HG02763 (cell line): ENCODE results near the gene CELSR1.

Experiments used
- ATAC-seq: cut with Tn5 transposase; IDR thresholded peaks from one replicate; pipeline ENCODE4 v1.9.1; 2021; ENCODE audit warnings: mild to moderate bottlenecking, moderate library complexity; ENCODE audit not compliant: unreplicated experiment

The CELSR1 gene

DNA sequence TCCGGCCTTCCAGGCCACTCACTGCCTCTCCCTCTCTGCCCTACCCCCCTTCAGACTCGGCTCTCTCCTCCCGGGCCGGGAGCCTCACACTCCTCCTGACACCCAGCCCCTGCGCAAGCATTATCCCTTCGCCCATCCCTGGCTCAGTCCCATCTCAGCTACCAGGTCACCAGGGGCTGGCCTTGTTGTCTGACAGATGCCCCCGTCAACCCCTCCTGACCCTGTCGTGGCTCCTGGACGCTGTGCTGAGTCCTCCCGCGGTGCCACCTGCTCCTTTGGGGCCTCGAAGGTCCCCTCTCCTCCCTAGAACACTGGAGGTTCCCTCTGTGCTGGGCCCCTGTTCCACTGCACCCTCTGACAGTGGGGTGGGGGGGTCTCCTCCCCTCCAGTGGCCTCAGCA is 169.0 kb downstream of the CELSR1 start:
- no peak for ATAC-seq

DNA sequence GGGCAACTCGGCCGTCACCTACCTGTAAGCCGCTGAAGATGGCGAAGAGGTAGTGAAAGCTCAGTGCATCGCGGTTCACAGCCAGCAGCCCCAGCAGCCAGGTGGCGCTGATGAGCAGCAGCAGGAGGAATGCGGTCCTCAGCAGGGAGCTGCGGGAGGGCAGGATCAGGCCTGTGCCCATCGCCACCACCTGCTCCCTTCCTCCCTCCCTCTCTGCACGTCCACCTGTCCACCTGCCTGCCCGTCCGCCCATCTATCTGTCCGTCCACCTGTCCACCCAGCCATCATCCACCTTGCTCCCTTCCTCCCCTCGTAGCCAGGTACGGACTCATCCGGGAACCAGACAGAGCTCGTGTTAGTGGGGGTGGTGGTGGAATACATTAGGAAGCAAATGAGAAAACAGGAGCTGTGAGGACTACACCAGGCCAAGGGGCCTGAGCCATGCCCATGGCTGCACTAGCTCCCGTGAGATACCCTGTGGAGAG is 169.7 kb downstream of the CELSR1 start:
- ATAC-seq: no peak

DNA sequence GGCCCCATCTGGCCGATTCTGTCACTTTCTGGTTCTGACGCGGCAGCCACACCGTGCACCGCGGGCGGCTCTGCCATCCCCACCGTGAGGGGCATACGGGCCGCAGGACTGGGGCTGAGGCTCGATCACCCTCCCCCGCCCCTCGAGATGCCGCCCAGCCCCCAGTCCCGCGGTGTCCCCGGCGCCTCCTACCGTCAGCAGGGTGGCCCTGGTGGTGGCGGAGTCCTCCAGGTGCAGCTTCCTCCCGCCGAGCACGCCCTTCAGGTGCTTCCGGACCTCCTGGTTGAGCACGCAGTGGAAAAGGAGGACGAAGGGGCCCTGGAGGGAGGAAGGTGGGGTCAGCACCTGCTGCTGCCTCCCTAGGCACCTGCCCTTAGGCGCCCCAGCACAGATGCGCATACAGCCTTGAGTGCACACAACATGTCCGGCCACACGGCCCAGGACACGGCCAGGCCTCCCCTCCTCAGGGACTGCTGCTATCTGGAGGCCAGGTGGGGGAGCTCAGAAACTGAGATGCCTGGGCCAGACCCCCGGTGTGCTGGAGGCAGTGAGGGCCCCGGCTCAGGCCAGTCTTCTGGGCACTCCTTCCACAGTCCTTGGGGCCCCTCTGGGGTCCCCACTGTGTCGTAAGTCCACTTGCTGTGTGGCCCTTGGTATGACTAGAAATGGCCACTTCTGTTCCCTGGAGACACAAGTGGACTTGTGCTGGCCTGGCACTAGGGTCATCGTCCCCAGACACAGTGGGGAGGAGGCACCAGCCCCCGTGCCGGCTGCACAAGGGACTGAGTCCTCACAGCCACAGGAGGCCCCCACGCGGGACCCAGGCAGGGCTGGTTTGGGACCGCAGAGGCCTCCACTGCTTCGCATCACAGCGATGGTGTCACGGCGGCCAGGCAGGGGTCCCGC is 170.4 kb downstream of the CELSR1 start:
- no peak for ATAC-seq

GRCh38 chr22:46366327-46366731 is 171.1 kb downstream of the CELSR1 start:
- no peak for ATAC-seq

DNA sequence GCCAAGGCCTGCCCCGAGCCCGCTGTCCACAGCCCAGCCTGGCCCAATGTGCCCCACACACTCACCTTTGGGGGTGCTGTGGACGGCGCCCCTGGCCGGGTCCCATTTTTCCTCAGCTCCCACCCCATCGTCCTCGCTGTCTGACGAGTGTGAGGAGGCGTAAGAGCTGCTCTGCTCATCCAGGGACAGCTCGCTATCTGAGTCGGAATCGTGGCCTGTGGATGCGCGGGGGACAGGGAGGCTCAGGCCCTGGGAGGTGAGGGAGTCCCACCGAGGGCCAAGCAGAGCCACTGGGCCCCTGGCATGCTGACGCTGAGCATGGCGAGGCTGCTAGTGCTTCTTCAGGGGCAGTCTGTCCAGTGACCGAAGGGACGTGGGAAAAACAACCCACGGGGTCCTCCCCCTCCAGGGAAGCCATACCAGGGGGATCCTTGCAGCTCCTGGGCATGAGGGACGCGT is 172.2 kb downstream of the CELSR1 start:
- no peak for ATAC-seq

DNA sequence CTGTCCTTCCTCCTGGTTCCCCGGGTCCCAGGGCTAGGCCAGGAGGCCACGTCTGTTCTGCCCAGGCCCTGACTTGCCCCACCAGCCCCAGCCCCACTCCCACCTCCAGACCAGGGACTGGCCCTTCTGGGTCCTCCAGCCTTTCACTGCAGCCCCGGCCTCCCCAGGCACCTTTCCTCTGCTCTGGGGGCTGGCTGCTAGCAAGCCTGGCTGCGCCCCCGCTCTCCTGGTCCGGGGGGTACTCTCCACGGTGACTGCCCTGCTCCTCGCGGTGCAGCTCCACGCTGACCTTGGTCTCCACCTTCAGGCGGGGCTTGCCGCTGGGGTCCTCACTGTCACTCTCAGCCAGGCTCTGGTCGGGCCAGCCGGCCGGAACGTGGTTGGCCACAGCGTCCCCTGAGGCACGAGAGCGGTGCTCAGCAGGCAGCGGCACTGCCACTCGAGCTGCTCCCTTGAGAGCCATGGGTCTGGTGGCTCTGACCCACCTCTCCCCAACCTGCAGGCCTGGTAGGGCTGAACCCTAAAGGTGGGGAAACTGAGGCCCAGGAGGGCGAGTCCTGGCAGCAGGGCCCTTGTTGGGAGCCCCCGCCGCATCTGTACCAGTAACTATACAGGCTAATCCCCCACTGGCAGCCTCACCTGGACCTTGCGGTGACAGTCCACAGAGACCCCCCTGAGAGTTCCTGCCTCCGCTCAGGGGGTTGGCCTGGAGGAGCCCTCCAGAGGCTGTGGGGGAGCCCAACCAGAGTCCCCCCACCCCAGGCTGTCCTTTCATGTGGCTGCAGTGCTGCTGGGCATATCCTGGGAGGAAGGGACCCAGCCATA is 172.9 kb downstream of the CELSR1 start:
- ATAC-seq: no peak

GRCh38 chr22:46363611-46364321 is 173.7 kb downstream of the CELSR1 start:
- no peak for ATAC-seq

GRCh38 chr22:46362934-46363515 is 174.4 kb downstream of the CELSR1 start:
- no peak for ATAC-seq

DNA sequence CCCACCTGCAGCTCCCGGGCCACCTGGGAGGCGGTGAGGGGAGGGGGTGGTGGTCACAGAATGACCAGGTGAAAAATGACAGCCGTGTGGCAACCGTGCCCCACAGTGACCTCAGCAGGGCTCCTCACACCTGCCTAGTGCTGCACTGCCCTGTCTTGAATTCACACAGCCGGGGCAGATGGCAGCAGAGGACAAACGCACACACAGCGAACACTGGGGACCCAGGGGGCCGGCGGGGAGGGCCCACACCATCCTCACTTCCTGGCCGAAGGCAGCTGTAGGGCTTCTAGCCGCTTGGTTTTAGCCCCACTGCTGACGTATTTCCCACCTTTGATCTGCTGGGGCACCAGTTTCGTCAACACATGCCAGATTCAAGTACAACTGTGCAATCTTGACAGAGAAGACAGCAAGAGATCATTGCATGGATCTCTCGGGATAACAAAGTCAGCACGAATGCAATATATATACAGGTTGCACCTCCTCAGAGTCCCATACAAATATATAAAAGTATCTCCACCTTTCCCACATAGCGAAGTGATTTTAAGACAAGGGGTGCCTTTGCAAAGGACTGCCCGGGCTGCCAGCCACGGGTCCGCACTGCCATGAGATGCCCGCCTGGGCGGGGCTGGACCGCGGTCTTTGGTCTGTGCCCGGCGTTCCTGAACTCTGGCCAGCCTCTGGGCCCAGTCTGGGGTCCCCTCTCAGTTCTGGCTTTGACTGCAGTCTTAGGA is 175.1 kb downstream of the CELSR1 start:
- no peak for ATAC-seq

- ATAC-seq: no peak
Measured at GRCh38 chr22:46361826-46362202, 175.6 kb downstream of the CELSR1 start.

DNA sequence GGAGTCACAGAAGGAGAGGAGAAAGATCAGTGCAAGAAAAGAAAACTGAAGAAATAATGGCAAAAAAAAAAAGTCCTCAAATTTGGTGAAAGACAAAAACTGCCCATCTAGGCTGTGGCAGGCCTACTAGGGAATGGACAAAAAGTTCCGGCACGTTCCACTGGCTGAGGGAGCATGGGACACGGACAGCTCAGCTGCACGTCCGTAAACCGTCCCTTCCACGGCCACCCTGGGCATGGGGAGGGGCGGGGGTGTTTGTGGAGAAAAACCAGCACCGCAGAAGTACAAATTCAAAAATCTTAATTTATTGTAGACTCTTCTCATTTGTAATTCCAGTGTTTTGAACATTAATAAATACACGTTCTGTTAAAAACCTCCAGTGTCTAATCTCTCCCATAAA is 176.5 kb downstream of the CELSR1 start:
- no peak for ATAC-seq

GRCh38 chr22:46360097-46360496 is 177.3 kb downstream of the CELSR1 start:
- no peak for ATAC-seq

DNA sequence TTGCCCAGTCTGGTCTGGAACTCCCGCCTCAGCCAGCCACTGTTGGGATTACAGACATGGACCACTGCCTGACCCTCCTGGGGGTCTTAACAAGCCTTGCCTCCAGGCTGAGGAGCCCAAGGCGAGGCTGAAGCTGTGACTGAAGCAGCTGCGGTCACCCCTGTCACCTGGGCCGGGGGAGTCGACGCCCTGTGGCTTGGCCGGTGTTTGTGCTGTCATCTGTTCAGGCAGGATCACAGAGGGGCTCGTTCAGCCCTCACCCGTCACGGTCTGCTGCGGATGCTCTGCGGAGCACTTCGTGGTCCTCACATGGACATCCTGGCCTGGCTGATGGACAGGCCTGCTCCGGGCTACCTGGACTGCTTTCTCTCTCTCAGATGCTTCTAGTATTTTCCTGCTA is 178.1 kb downstream of the CELSR1 start:
- no peak for ATAC-seq

DNA sequence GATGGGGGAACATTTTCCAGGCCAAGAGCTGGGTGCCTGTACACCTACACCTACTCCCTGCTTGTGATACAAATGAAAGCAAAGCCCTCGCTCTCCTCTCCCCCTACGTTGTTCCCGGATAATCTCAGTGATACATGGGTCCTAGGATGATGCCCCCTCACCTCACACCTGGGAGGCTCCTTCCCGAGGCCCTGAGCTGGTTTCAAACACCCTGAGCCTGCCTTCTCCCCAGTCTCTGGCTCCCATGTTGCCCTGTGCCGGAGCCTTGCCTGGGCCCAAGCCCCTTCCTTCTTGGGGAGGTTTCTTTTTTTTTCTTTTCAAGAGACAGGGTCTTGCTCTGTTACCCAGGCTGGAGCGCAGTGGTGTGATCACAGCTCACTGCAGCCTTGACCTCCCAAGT is 178.7 kb downstream of the CELSR1 start:
- no peak for ATAC-seq

DNA sequence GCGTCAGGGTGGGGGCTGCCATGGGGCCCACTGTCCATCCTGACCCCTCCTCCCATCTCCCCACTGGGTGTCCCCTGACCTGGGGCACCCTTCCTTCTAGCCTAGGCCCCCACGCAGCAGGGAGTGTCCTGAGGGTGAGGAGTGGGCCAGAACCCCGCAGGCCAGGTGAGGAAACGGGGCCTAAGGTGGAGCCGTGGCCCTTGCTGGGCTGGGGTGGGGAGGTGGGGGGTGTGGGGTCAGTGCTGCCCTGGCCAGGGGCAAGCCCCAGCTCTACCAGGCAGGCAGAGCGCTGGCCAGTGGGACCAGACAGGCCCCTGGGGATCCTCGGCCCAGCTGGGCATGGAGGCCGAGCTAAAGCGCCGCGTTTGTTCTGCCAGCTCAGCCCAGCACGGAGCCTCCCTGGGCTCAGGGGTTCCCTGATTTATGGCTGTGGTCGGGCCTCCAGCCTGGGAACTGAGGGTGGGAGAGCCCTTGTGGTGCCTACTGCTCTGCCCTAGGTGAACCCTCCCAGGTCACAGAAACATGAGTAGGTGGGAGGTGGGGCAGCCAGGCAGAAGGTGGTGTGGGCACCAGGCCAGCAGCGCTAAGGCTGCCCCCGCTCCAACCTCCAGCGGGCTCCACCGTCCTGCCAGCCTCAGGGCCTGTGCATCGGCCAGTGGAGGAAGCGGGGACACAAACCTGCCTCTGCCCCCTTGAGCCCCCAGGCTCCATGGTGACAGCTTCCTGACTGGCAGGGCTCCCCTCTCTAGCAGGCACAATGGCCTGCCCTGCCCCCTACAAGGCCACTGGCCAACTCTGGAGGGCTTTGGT is 179.5 kb downstream of the CELSR1 start:
- ATAC-seq: no peak

DNA sequence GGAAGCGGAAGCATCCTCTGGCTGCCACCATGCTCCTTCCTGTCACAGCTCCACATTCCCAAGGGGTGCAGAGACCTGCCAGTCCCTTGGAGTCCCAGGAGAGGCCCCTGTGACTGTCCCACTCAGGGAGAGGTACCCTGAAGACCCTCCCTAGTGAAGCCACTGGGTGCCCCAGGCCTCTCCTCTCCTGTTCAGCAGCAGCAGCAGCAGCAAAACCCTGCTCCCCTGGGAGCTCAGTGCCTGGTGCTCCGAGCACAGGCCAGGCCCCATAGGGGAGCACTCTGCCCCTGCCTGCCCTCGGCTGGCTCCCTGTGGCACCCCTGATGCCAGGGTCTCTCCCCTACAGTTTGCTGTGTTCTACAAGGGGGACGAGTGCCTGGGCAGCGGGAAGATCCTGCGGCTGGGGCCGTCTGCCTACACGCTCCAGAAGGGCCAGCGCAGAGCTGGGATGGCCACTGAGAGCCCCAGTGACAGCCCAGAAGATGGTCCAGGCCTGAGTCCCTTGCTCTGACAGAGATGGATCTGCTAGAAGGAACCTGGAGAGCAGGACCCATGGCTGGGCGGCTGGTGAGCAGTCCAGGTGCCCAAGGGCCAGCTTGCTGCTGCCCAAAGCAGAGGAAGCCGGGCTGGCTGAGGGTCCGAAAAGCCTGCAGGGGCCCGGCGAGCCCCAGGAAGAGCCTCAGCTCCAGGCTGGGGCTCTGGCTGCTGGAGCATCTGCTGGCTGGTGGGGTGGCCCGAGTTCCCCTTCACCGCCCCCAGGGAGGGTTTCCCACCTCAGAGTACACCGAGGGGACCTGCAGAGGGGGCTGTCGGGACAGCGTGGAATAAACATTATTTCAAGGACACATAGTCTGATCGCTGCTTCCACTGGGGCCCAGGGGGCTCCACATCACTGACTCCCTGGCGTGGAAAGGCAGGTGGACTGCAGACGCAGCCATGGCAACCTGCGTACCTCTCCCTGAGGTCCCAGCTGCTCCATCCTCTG is 180.6 kb downstream of the CELSR1 start:
- ATAC-seq: no peak

DNA sequence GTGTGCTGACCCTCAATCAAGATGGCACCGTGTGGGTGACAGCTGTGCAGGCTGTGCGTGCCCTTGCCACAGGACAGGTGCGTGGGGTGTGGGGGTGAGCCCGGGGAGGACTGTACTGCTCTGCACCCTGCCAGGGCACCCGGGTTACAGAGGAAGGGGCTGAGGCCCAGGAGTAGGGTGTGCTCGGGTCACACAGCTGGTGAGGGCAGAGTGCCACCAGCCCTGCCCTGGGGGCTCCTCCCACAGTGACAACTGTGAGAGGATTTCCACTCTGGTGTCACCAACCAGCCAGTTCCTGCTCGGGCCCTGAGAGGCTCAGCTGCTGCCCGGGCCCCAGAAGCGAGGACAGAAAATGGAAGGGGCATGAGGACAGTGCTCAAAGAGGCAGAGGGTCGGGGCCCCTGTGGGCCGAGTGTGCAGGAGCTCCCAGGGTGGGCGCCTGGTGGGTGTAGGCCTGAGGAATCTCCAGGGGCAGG is 181.4 kb downstream of the CELSR1 start:
- no peak for ATAC-seq
